ENCODE data around the gene ZNF888. TPM values are rescaled to one million over a fixed set of nuclear protein-coding genes. Genes with fewer than 3 reads are reported as not detected.
"Not testable (repeated sequence)": the region's sequence is repeated elsewhere in the genome, so short reads cannot be mapped to it uniquely, and the experiment has no call there.

The ZNF888 gene
- polyA plus RNA-seq, 6 donors from 2014 or later: 1.7 to 5.2 (median 4.1) TPM; not detected in 1

GRCh38 chr19:52945652-52946321 lies 22.6 kb upstream of the ZNF888 start:
- Mint-ChIP-seq H3K9me3 (peaks cover 9 to 58% (median 32%) of the 10 kb centered on the region in 7 donors), H3K4me1 (peaks cover 12 to 21% (median 16%) of the 10 kb centered on the region in 3 donors)

GRCh38 chr19:52944703-52945493 lies 21.7 kb upstream of the ZNF888 start:
- Mint-ChIP-seq H3K27ac (peak overlapping the region in 3 of 6 donors; percentile 57 to 63 (median 59)), H3K4me3 (peak overlapping the region in 3 of 8 donors; percentile 2 to 66 (median 50))
- not testable (repeated sequence) for ATAC-seq (ENCODE audit: low read depth in 2 of 2)

More at GRCh38 chr19:52945652-52946321, 22.6 kb upstream of the ZNF888 start:
- Mint-ChIP-seq H3K27me3 (no peaks in the 10 kb centered on the region), H3K36me3 (peaks cover 15% of the 10 kb centered on the region in 2 donors), H3K4me3 (peak overlapping the region in 2 of 8 donors; percentile 42 to 51), H3K27ac (no peak overlapping the region)
- no peak for DNase-seq
- ATAC-seq (ENCODE audit: low read depth in 2 of 2): no peak

GRCh38 chr19:52943884-52944643 lies 20.8 kb upstream of the ZNF888 start:
- Mint-ChIP-seq H3K4me1 (peaks cover 12 to 30% (median 17%) of the 10 kb centered on the region in 3 donors), H3K27me3 (no peaks in the 10 kb centered on the region), H3K27ac (peak overlapping the region in 1 of 6 donors; percentile 63), H3K4me3 (peak overlapping the region in 5 of 8 donors; percentile 2 to 99 (median 96)), H3K36me3 (no peaks in the 10 kb centered on the region), H3K9me3 (peaks cover 0 to 40% (median 15%) of the 10 kb centered on the region in 7 donors)
- ATAC-seq (ENCODE audit: low read depth in 2 of 2) (no peak), DNase-seq (no peak)

More at GRCh38 chr19:52944703-52945493, 21.7 kb upstream of the ZNF888 start:
- not testable (repeated sequence) for H3K27me3 Mint-ChIP-seq, DNase-seq, H3K36me3 Mint-ChIP-seq
- Mint-ChIP-seq H3K4me1 (peaks cover 12 to 24% (median 16%) of the 10 kb centered on the region in 3 donors), H3K9me3 (peaks cover under 1 to 49% (median 23%) of the 10 kb centered on the region in 7 donors)

GRCh38 chr19:52943134-52943883 lies 20.1 kb upstream of the ZNF888 start:
- Mint-ChIP-seq H3K27me3 (no peaks in the 10 kb centered on the region), H3K9me3 (peaks cover 0 to 37% (median 11%) of the 10 kb centered on the region in 7 donors), H3K4me1 (peaks cover 18 to 37% (median 24%) of the 10 kb centered on the region in 3 donors), H3K4me3 (peak overlapping the region; percentile 94 to 99 (median 96)), H3K36me3 (no peaks in the 10 kb centered on the region), H3K27ac (peak overlapping the region in 1 of 6 donors; percentile 70)
- DNase-seq (no peak), ATAC-seq (ENCODE audit: low read depth in 2 of 2) (peak in 1 of 2 donors; percentile 9)

- H3K27me3 Mint-ChIP-seq: no peaks in the 10 kb centered on the region
- H3K4me1 Mint-ChIP-seq: peaks cover 21 to 43% (median 29%) of the 10 kb centered on the region in 3 donors
- peaks cover 0 to 31% (median 8%) of the 10 kb centered on the region in 7 donors for H3K9me3 Mint-ChIP-seq
- peak overlapping the region; percentile 72 to 97 (median 96) for H3K27ac Mint-ChIP-seq
- no peaks in the 10 kb centered on the region for H3K36me3 Mint-ChIP-seq
- ATAC-seq (ENCODE audit: low read depth in 2 of 2): peak; percentile 95 to 98
- H3K4me3 Mint-ChIP-seq: peak overlapping the region; percentile 94 to 99 (median 96)
- DNase-seq: peak; percentile 99
Measured at GRCh38 chr19:52942386-52943133, 19.3 kb upstream of the ZNF888 start.

- Mint-ChIP-seq H3K4me1 (peaks cover 25 to 49% (median 35%) of the 10 kb centered on the region in 3 donors), H3K4me3 (peak overlapping the region; percentile 94 to 99 (median 96)), H3K27ac (peak overlapping the region; percentile 72 to 97 (median 96)), H3K36me3 (no peaks in the 10 kb centered on the region), H3K27me3 (no peaks in the 10 kb centered on the region), H3K9me3 (peaks cover 0 to 26% (median 8%) of the 10 kb centered on the region in 7 donors)
- DNase-seq (no peak), ATAC-seq (ENCODE audit: low read depth in 2 of 2) (peak; percentile 38)
Measured at GRCh38 chr19:52941941-52942385, 18.7 kb upstream of the ZNF888 start.

GRCh38 chr19:52941523-52941922 lies 18.3 kb upstream of the ZNF888 start:
- Mint-ChIP-seq H3K4me1 (peaks cover 30 to 53% (median 39%) of the 10 kb centered on the region in 3 donors), H3K4me3 (peak overlapping the region; percentile 94 to 99 (median 96)), H3K9me3 (peaks cover 0 to 23% (median 8%) of the 10 kb centered on the region in 7 donors), H3K27ac (peak overlapping the region; percentile 6 to 97 (median 96))
- H3K36me3 Mint-ChIP-seq; H3K27me3 Mint-ChIP-seq; ATAC-seq (ENCODE audit: low read depth in 2 of 2); DNase-seq: not testable (repeated sequence)

- Mint-ChIP-seq H3K27ac (peak overlapping the region in 3 of 6 donors; percentile 6 to 96 (median 94)), H3K4me3 (peak overlapping the region; percentile 94 to 99 (median 96)), H3K9me3 (peaks cover 0 to 18% (median 3%) of the 10 kb centered on the region in 7 donors), H3K4me1 (peaks cover 31 to 59% (median 45%) of the 10 kb centered on the region in 3 donors)
- H3K27me3 Mint-ChIP-seq; DNase-seq; H3K36me3 Mint-ChIP-seq; ATAC-seq (ENCODE audit: low read depth in 2 of 2): not testable (repeated sequence)
Measured at GRCh38 chr19:52940905-52941304, 17.7 kb upstream of the ZNF888 start.

- H3K27ac Mint-ChIP-seq: peak overlapping the region in 4 of 6 donors; percentile 41 to 91 (median 68)
- peaks cover 31 to 60% (median 46%) of the 10 kb centered on the region in 3 donors for H3K4me1 Mint-ChIP-seq
- no peaks in the 10 kb centered on the region for H3K36me3 Mint-ChIP-seq
Measured at GRCh38 chr19:52938761-52939160, 15.5 kb upstream of the ZNF888 start.

GRCh38 chr19:52936954-52937325 lies 13.7 kb upstream of the ZNF888 start:
- Mint-ChIP-seq H3K4me3 (no peak overlapping the region), H3K27ac (peak overlapping the region in 4 of 6 donors; percentile 24 to 86 (median 56)), H3K9me3 (peaks cover 0 to 7% (median 0%) of the 10 kb centered on the region in 7 donors), H3K27me3 (no peaks in the 10 kb centered on the region), H3K4me1 (peaks cover 32 to 62% (median 42%) of the 10 kb centered on the region in 3 donors), H3K36me3 (peaks cover 0 to 10% of the 10 kb centered on the region in 2 donors)
- no peak for DNase-seq
- ATAC-seq (ENCODE audit: low read depth in 2 of 2): no peak

More at GRCh38 chr19:52938761-52939160, 15.5 kb upstream of the ZNF888 start:
- no peaks in the 10 kb centered on the region for H3K9me3 Mint-ChIP-seq
- peak overlapping the region in 6 of 8 donors; percentile 11 to 40 (median 32) for H3K4me3 Mint-ChIP-seq
- no peak for DNase-seq
- ATAC-seq (ENCODE audit: low read depth in 2 of 2): no peak
- no peaks in the 10 kb centered on the region for H3K27me3 Mint-ChIP-seq

GRCh38 chr19:52936151-52936953 lies 13.1 kb upstream of the ZNF888 start:
- peaks cover 0 to 7% (median 0%) of the 10 kb centered on the region in 7 donors for H3K9me3 Mint-ChIP-seq
- H3K36me3 Mint-ChIP-seq: peaks cover 0 to 10% of the 10 kb centered on the region in 2 donors
- peaks cover 26 to 56% (median 36%) of the 10 kb centered on the region in 3 donors for H3K4me1 Mint-ChIP-seq
- peak overlapping the region in 5 of 6 donors; percentile 24 to 86 (median 43) for H3K27ac Mint-ChIP-seq
- H3K4me3 Mint-ChIP-seq: peak overlapping the region in 1 of 8 donors; percentile 58
- H3K27me3 Mint-ChIP-seq: no peaks in the 10 kb centered on the region
- ATAC-seq (ENCODE audit: low read depth in 2 of 2): no peak
- no peak for DNase-seq
